Esophagus muscularis mucosa (tissue), 4 donors: ENCODE data around the gene ERC2. TPM values are rescaled to one million over a fixed set of nuclear protein-coding genes. Genes with fewer than 3 reads are reported as not detected.

Source experiments
- DNase-seq: peaks from one replicate; pipeline ENCODE4 v3.0.0-alpha.2; 2017; ENCODE audit errors: extremely low spot score
- H3K27ac ChIP-seq, 4 donors: fragments of 200-600 bp; sonication (generic); replicated peaks in 1 of 4; 1 replicate in 3 of 4; 2 replicates in 1 of 4; pipeline ENCODE4 v1.5.1; 2016 to 2019; ENCODE audit warnings: mild to moderate bottlenecking in 1 of 4
- H3K27me3 ChIP-seq, 4 donors: fragments of 200-600 bp; sonication (generic); one replicate each; pipeline versions ENCODE4 v1.5.1 to v1.6.0; 2016 to 2019
- H3K36me3 ChIP-seq, 4 donors: fragments of 200-600 bp; sonication (generic); one replicate each; pipeline ENCODE4 v1.5.1; 2016 to 2019
- H3K4me1 ChIP-seq, 4 donors: fragments of 200-600 bp; sonication (generic); one replicate each; pipeline ENCODE4 v1.5.1; 2016 to 2019
- H3K4me3 ChIP-seq, 4 donors: fragments of 200-600 bp; sonication (generic); 1 replicate in 2 of 4; 2 replicates in 2 of 4; pipeline ENCODE4 v1.5.1; 2016 to 2019; ENCODE audit warnings: mild to moderate bottlenecking in 4 of 4, moderate library complexity in 1 of 4
- H3K9me3 ChIP-seq, 4 donors: fragments of 200-600 bp; sonication (generic); 1 replicate in 3 of 4; 2 replicates in 1 of 4; pipeline ENCODE4 v1.5.1; 2016 to 2019
- CTCF ChIP-seq, 3 experiments: fragments of 200-600 bp in 2 of 3; fragments of 450-650 bp in 1 of 3; sonication (generic) in 2 of 3; IDR thresholded peaks; one replicate each; pipeline ENCODE4 v1.5.1; 2017 to 2019; ENCODE audit warnings: antibody characterized with exemption in 3 of 3, mild to moderate bottlenecking in 2 of 3, moderate library complexity in 1 of 3
- EP300 ChIP-seq: sonication (generic); formaldehyde crosslinking; IDR thresholded peaks from one replicate; pipeline ENCODE4 v1.6.1; 2017; ENCODE audit warnings: antibody characterized with exemption
- POLR2A ChIP-seq: fragments of 450-650 bp; IDR thresholded peaks from one replicate; pipeline ENCODE4 v1.6.1; 2017; ENCODE audit warnings: antibody characterized with exemption, moderate library complexity, mild to moderate bottlenecking, low read depth
- POLR2AphosphoS5 ChIP-seq, 2 donors: sonication (generic); formaldehyde crosslinking; IDR thresholded peaks; one replicate each; pipeline ENCODE4 v1.6.1; 2017; ENCODE audit warnings: antibody characterized with exemption in 2 of 2
- WGBS: methylation state at CpG from one replicate; pipeline ENCODE4 v1.1.5; 2018; 5-methylcytosine and 5-hydroxymethylcytosine counted together
- intact Hi-C: fragments of 100-400 bp; cut with DNase I; formaldehyde crosslinking; loops from one replicate; pipeline ENCODE4 v1.15.1; 2023
- total RNA-seq, 4 donors: library from RNA; depleted of rRNA; stranded (reverse); fragments of >200 nt; gene quantifications; one replicate each; pipeline versions ENCODE4 v1.1.0 to v1.2.1, GENCODE V29; 2016

The ERC2 gene
- total RNA-seq, 4 donors from 2014 or later = 0.42 to 2.0 (median 1.5) TPM

GRCh38 chr3:55858302-55858701, 610.0 kb downstream of the ERC2 start:
- no peaks in the 10 kb centered on the region for H3K9me3 ChIP-seq
- H3K27ac ChIP-seq = no peak overlapping the region
- no peak for DNase-seq
- TF ChIP-seq CTCF (IDR thresholded peaks at IDR 0.05) (no peak), EP300 (no peak), POLR2AphosphoS5 (IDR thresholded peaks at IDR 0.05) (no peak), POLR2A (no peak)
- H3K4me3 ChIP-seq = no peak overlapping the region
- no peaks in the 10 kb centered on the region for H3K27me3 ChIP-seq
- H3K4me1 ChIP-seq = peaks cover 0 to 34% (median 23%) of the 10 kb centered on the region in 4 donors
- H3K36me3 ChIP-seq = no peaks in the 10 kb centered on the region
- 31% methylated on average over 1 of the region's 1 CpG for WGBS
- intact Hi-C loops = no loop called here

- 76% methylated on average over 2 of the region's 2 CpGs for WGBS
- intact Hi-C loops = no loop called here
Measured at GRCh38 chr3:55857633-55858032, 610.6 kb downstream of the ERC2 start.

GRCh38 chr3:55855311-55855710, 613.0 kb downstream of the ERC2 start:
- no peak overlapping the region for H3K27ac ChIP-seq
- no peak for DNase-seq
- H3K4me1 ChIP-seq = peaks cover 0 to 24% (median 20%) of the 10 kb centered on the region in 4 donors
- intact Hi-C loops = no loop called here
- H3K4me3 ChIP-seq = no peak overlapping the region
- no peaks in the 10 kb centered on the region for H3K27me3 ChIP-seq
- H3K9me3 ChIP-seq = no peaks in the 10 kb centered on the region
- 58% methylated on average over 2 of the region's 2 CpGs for WGBS
- TF ChIP-seq CTCF (IDR thresholded peaks at IDR 0.05) (no peak), POLR2A (no peak), POLR2AphosphoS5 (IDR thresholded peaks at IDR 0.05) (no peak), EP300 (no peak)
- H3K36me3 ChIP-seq = no peaks in the 10 kb centered on the region

More at GRCh38 chr3:55857633-55858032, 610.6 kb downstream of the ERC2 start:
- no peak for DNase-seq
- Histone ChIP-seq H3K4me3 (no peak overlapping the region), H3K27me3 (no peaks in the 10 kb centered on the region), H3K27ac (no peak overlapping the region), H3K4me1 (peaks cover 0 to 34% (median 23%) of the 10 kb centered on the region in 4 donors), H3K36me3 (no peaks in the 10 kb centered on the region), H3K9me3 (no peaks in the 10 kb centered on the region)
- TF ChIP-seq POLR2A = no peak
- TF ChIP-seq CTCF (IDR thresholded peaks at IDR 0.05) = no peak
- no peak for TF ChIP-seq EP300
- no peak for TF ChIP-seq POLR2AphosphoS5 (IDR thresholded peaks at IDR 0.05)

- Histone ChIP-seq H3K27me3 (no peaks in the 10 kb centered on the region), H3K36me3 (no peaks in the 10 kb centered on the region), H3K4me1 (peaks cover 0 to 15% (median 11%) of the 10 kb centered on the region in 4 donors), H3K27ac (no peak overlapping the region), H3K9me3 (no peaks in the 10 kb centered on the region), H3K4me3 (no peak overlapping the region)
- intact Hi-C loops = no loop called here
- no peak for TF ChIP-seq POLR2A
- TF ChIP-seq CTCF (IDR thresholded peaks at IDR 0.05) = no peak
- TF ChIP-seq EP300 = no peak
- TF ChIP-seq POLR2AphosphoS5 (IDR thresholded peaks at IDR 0.05) = no peak
- peak; percentile 68 for DNase-seq
- WGBS = 70% methylated on average over 5 of the region's 5 CpGs
Measured at GRCh38 chr3:55854494-55854893, 613.8 kb downstream of the ERC2 start.

- TF ChIP-seq CTCF (IDR thresholded peaks at IDR 0.05) = no peak
- Histone ChIP-seq H3K9me3 (no peaks in the 10 kb centered on the region), H3K4me1 (no peaks in the 10 kb centered on the region), H3K4me3 (no peak overlapping the region), H3K36me3 (no peaks in the 10 kb centered on the region), H3K27ac (no peak overlapping the region), H3K27me3 (no peaks in the 10 kb centered on the region)
- 95% methylated on average over 2 of the region's 2 CpGs for WGBS
- intact Hi-C loops = no loop called here
- no peak for DNase-seq
Measured at GRCh38 chr3:55852326-55852725, 615.9 kb downstream of the ERC2 start.
